Activated CD8-positive, alpha-beta memory T cell treated with anti-CD3 and anti-CD28 coated beads for 1 hour (primary cell): Measurements from ENCODE around the gene CHRND.

Experiments
- DNase-seq, 2 donors: peaks; one replicate each; pipeline ENCODE4 v3.0.0-alpha.2; 2020; ENCODE audit warnings: low read depth in 1 of 2; ENCODE audit errors: extremely low read depth in 1 of 2

CHRND gene

GRCh38 chr2:232541195-232541960 lies 15.4 kb downstream of the CHRND start:
- no peak for DNase-seq

DNA sequence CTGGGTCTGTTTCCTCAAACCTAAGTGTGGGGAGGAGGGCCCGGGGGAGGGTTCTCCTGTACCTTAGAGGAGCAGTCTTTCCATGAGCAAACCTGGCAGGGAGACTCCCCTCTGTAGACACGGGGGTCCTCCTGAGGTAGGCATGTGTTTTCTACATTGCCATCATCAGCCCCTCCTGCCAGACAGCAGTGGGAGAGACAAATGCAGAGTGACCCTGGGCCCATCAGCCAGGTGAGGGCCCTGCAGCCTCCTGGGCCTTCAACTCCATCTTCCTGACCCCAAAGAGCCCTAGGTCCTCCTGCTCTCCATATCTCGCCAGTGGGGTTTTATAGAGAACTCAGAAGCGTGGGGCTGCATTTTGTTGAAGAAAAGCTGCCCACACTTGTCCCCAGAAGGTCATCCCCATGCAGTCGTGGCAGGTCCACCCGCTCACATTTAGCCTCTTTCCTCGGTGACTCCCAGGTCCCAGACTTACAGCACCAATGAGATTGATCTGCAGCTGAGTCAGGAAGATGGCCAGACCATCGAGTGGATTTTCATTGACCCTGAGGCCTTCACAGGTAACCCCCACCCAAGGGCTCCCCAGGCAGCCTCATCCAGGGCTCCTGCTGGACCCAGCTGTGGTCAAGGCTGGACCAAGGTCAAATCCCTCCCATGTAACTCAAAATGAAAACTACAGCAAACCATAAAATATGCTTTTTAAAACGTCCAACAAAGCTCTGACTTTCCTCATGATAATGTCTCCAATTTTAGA lies 16.2 kb downstream of the CHRND start:
- DNase-seq, result no peak

DNA sequence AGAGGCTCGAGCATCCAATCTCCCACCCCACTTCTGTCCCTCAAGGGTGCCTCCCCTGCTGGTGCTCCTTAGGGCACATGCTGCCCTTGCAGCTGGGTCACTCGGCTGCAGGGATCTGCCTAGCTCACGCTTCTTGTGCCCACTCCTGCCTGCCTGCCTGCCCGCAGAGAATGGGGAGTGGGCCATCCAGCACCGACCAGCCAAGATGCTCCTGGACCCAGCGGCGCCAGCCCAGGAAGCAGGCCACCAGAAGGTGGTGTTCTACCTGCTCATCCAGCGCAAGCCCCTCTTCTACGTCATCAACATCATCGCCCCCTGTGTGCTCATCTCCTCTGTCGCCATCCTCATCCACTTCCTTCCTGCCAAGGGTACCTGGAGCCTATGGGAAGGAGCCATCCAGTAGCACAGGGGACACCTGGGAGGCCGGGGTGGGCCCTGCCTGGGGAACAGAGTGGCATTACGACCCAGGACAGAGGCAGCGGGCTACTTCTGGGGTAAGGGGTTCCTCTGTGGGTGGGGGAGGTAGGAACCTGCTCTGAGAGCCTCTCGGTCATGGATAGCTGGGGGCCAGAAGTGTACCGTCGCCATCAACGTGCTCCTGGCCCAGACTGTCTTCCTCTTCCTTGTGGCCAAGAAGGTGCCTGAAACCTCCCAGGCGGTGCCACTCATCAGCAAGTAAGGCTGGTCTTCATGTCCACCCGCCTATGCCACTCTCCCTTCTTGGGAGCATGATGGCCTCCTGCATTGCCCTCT lies 16.9 kb downstream of the CHRND start:
- DNase-seq, result no peak

- DNase-seq, result no peak
Observed at GRCh38 chr2:232543491-232543890, 17.5 kb downstream of the CHRND start.

DNA sequence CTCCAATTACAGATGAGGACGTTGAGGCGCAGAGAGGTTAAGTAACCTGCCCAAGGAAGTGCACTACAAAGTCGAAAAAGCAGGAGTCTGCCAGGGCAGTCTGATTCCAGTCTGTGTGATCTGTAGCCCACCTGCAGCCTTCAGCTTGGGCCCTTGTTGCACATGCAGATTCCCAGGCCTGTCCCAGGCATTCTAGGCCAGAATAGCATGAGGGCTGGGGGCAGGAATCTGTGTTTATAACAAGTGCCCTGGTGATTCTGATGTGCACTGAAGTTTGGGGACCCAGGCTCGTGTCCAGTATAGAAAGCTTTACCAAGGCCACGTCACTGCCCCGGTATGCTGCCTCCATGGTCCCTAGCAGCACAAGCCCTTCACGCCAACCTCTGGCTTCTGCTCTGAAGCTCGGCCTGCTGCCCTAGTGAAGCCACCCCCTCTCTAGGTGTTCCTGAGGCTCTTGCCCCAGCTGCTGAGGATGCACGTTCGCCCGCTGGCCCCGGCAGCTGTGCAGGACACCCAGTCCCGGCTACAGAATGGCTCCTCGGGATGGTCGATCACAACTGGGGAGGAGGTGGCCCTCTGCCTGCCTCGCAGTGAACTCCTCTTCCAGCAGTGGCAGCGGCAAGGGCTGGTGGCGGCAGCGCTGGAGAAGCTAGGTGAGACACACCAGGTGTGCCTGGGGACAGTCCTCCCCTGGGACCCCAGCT lies 18.1 kb downstream of the CHRND start:
- no peak for DNase-seq

DNA sequence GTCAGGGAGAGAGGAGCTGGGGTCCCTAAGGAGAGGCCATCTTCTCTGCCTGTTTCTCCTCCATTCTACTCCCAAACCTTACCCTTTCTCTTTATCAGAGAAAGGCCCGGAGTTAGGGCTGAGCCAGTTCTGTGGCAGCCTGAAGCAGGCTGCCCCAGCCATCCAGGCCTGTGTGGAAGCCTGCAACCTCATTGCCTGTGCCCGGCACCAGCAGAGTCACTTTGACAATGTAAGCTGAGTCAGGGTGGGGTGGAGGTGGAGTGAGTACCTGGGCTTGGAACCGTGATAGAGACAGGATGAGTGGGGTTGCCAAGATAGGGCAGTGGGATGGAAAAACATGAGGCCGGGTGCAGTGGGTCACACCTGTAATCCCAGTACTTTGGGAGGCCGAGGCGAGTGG lies 18.7 kb downstream of the CHRND start:
- no peak for DNase-seq

- DNase-seq, result no peak
Observed at GRCh38 chr2:232545511-232546375, 19.8 kb downstream of the CHRND start.

DNA sequence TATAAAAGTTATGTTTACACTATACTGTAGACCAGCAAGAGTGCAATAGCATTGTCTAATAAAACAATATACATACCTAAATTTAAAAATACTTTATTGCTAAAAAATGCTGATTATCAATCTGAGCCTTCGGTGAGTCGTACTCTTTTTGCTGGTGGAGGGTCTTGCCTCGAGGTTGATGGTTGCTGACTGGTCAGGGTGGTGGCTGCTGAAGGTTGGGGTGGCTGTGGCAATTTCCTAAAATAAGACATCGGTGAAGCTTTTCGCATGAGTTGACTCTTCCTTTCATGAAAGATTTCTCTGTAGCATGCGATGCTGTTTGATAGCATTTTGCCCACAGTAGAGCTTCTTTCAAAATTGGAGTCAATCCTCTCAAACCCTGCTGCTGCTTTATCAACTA lies 22.0 kb downstream of the CHRND start:
- no peak for DNase-seq

DNA sequence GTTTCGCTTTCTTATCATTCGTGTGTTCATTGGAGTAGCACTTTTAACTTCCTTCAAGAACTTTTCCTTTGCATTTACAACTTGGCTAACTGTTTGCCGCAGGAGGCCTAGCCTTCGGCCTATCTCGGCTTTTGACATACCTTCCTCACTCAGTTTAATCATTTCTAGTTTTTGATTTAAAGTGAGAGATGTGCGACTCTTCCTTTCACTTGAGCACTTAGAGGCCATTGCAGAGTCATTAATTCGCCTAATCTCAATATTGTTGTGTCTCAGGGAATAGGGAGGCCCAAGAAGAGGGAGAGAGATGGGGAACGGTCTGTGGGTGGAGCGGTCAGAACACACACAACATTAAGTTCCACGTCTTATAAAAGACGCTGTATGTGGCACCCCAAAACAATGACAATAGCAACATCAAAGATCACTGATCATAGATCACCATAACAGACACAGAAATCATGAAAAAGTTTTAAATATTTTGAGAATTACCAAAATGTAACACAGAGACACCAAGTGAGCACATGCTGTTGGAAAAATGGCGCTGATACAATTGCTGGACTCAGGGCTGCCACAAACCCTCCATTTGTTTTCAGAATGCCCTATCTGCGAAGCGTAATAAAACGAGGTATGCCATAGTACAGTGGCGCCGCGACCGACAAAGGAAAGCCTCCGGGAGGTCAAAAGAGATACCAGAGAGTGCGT lies 23.8 kb downstream of the CHRND start:
- DNase-seq, result no peak

GRCh38 chr2:232550354-232551249 lies 24.6 kb downstream of the CHRND start, which contains the start of the genes EIF4E2 and TIGD1:
Gene EIF4E2, plus strand, starts transcription at chr2:232550689. Its CDS starts 36 bp downstream, at chr2:232550725.
Gene TIGD1, minus strand, starts transcription at chr2:232550557. Its CDS starts 675 bp downstream, at chr2:232549882.
- peak; percentile 73 to 81 for DNase-seq

- no peak for DNase-seq
Observed at GRCh38 chr2:232551250-232551638, 25.3 kb downstream of the CHRND start.

- no peak for DNase-seq
Observed at GRCh38 chr2:232551776-232552175, 25.8 kb downstream of the CHRND start.

GRCh38 chr2:232556426-232556825 lies 30.5 kb downstream of the CHRND start:
- DNase-seq, result no peak

- no peak for DNase-seq
Observed at GRCh38 chr2:232562515-232563151, 36.7 kb downstream of the CHRND start.

DNA sequence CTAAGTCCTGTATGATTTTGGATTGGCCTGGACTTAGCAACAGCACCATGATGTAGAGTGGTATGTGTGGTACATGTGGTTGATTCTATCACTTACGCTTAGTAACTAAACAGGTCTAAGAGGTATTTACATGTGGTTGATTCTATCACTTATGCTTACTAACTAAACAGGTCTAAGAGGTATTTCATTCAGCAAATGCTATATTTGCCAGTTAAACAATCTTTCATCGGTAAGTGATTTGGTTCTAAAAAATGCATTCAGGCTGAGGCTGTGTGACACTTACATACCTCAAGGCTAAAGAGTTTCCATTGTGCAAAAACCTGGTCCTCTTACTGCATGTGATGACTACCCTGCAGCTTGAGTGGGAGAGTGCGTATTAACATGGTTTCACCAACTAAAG lies 37.6 kb downstream of the CHRND start:
- no peak for DNase-seq

DNA sequence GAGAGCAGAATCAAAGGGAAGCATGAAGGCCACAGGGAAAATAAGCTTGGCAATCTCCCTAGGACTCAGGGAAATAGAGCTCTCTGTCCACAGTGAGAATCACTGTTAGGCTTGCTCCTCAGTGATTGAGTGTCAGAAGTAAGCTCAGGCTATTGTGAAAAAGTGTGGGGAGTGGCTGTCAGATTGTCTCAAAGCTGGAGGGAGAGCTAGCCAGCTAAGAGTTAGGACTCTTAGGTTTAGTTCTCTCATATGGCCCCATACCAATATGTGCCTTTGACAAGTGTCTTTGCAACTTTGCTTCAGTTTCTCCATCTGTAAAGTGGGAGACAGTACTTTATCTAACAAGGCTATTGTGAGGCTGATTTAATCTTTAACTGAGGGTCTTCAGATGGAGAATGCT lies 41.8 kb downstream of the CHRND start:
- no peak for DNase-seq

DNA sequence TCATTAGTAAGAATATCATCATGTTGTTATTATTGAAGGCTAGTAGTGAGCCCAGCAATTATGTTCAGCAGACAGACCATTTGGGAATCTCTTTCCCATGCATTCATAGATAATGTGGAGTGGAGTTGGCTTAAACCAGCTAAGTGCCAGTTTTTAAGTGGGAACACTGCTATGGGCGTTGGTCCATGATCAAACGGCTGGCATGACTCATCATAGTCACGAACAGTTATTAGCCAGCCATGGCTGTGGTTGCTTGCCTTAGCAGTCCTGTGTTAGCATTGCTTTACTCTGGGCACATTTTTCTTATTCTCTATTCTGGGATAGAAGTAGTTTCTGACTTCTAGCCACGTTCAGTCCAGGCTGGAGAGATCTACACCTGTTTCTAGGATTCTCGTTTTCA lies 42.2 kb downstream of the CHRND start:
- DNase-seq, result no peak

DNA sequence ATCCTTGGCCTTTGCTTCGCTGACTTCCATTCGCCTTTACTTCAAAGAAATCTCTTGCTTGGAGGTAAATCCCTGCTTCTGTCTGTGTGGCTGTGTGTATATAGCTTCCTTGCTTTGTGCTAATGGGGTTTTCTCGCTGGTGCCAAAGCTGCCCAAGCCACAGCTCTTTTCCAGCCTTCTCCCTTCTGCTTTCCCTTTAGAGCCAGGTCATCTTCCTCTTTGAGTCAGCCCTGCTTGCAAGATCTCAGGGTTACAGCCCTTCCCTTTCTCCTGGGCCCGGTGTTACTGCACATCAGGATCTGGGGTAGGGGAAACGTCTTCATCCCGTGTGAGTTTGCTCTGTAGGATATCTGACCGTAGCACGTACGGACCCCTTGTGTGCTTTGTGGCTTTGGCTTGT lies 43.6 kb downstream of the CHRND start:
- DNase-seq, result no peak
